Astrocyte (in vitro differentiated cells and primary cell): ENCODE measurements around the gene ARHGAP25. TPM values are rescaled to one million over a fixed set of nuclear protein-coding genes. Genes with fewer than 3 reads are reported as not detected.
A peak's percentile ranks its signal among the peaks of the same experiment; 100 is the strongest.

Experiments used
- DNase-seq: peaks from one replicate; pipeline ENCODE4 v3.0.0-alpha.2; 2010; ENCODE audit warnings: low read depth
- FAIRE-seq: peaks from 2 replicates; lab custom pipeline; 2011; peaks lifted over from hg19 to GRCh38; lab: Jason Lieb, UNC
- H2AFZ ChIP-seq: 2 replicates; pipeline ENCODE4 v1.6.0; 2012; ENCODE audit warnings: low read depth, low read length, inconsistent platforms
- H3K27ac ChIP-seq: 2 replicates; pipeline ENCODE4 v1.5.1; 2011; ENCODE audit warnings: low read depth, low read length, inconsistent platforms
- H3K27me3 ChIP-seq: 2 replicates; pipeline ENCODE4 v1.6.0; 2011; ENCODE audit warnings: low read length, inconsistent platforms; ENCODE audit not compliant: insufficient read depth
- H3K36me3 ChIP-seq: 2 replicates; pipeline ENCODE4 v1.5.1; 2011; ENCODE audit warnings: low read length, inconsistent platforms; ENCODE audit not compliant: insufficient read depth
- H3K4me1 ChIP-seq: 2 replicates; pipeline ENCODE4 v1.5.1; 2011; ENCODE audit warnings: low read length, inconsistent platforms; ENCODE audit not compliant: insufficient read depth
- H3K4me2 ChIP-seq: 2 replicates; pipeline ENCODE4 v1.6.0; 2012; ENCODE audit warnings: low read length, inconsistent platforms
- H3K4me3 ChIP-seq: 2 replicates; pipeline ENCODE4 v1.5.1; 2011; ENCODE audit warnings: low read depth, mild to moderate bottlenecking, low read length, inconsistent platforms; ENCODE audit not compliant: insufficient read depth
- H3K79me2 ChIP-seq: 2 replicates; pipeline ENCODE4 v1.6.0; 2012; ENCODE audit warnings: mild to moderate bottlenecking, low read length, inconsistent platforms; ENCODE audit not compliant: insufficient read depth
- H3K9ac ChIP-seq: 2 replicates; pipeline ENCODE4 v1.6.0; 2012; ENCODE audit warnings: mild to moderate bottlenecking, low read length, inconsistent platforms
- H3K9me3 ChIP-seq: 2 replicates; pipeline ENCODE4 v1.5.1; 2012; ENCODE audit warnings: low read depth, mild to moderate bottlenecking, low read length, inconsistent platforms; ENCODE audit not compliant: insufficient read depth
- H4K20me1 ChIP-seq: 2 replicates; pipeline ENCODE4 v1.6.0; 2012; ENCODE audit warnings: low read length, inconsistent platforms; ENCODE audit not compliant: insufficient read depth
- H3K27ac Mint-ChIP-seq: one replicate; pipeline ENCODE4 v1.8.0; 2021; ENCODE audit warnings: mild to moderate bottlenecking, mixed read lengths; ENCODE audit not compliant: unreplicated experiment
- H3K27me3 Mint-ChIP-seq: one replicate; pipeline ENCODE4 v1.8.0; 2021; ENCODE audit warnings: low read depth, mixed read lengths; ENCODE audit not compliant: unreplicated experiment
- H3K36me3 Mint-ChIP-seq: one replicate; pipeline ENCODE4 v1.8.0; 2021; ENCODE audit warnings: low read depth, mixed read lengths; ENCODE audit not compliant: unreplicated experiment
- H3K4me1 Mint-ChIP-seq: one replicate; pipeline ENCODE4 v1.8.0; 2021; ENCODE audit warnings: low read depth, mixed read lengths; ENCODE audit not compliant: unreplicated experiment
- H3K4me3 Mint-ChIP-seq: one replicate; pipeline ENCODE4 v1.8.0; 2021; ENCODE audit warnings: mild to moderate bottlenecking, moderate library complexity, mixed read lengths; ENCODE audit not compliant: unreplicated experiment
- H3K9me3 Mint-ChIP-seq: one replicate; pipeline ENCODE4 v1.8.0; 2021; ENCODE audit warnings: mild to moderate bottlenecking, mixed read lengths; ENCODE audit not compliant: unreplicated experiment
- EZH2 ChIP-seq: IDR thresholded peaks from 2 replicates; pipeline ENCODE4 v1.6.1; 2012; ENCODE audit warnings: mild to moderate bottlenecking, low read length, inconsistent platforms; ENCODE audit not compliant: insufficient read depth
- total RNA-seq: library from RNA; stranded (reverse); gene quantifications from 2 replicates; pipeline ENCODE4 v1.2.1, GENCODE V29; 2021
- TF ChIP-seq, protein P1 (sequence below): IDR thresholded peaks from 2 replicates; pipeline ENCODE4 v1.5.1; 2011; ENCODE audit warnings: low read depth, mild to moderate bottlenecking, inconsistent platforms, low read length, moderate library complexity; ENCODE audit not compliant: insufficient read depth

Gene ARHGAP25
- total RNA-seq, 1 donor from 2014 or later: 0.30 TPM

DNA sequence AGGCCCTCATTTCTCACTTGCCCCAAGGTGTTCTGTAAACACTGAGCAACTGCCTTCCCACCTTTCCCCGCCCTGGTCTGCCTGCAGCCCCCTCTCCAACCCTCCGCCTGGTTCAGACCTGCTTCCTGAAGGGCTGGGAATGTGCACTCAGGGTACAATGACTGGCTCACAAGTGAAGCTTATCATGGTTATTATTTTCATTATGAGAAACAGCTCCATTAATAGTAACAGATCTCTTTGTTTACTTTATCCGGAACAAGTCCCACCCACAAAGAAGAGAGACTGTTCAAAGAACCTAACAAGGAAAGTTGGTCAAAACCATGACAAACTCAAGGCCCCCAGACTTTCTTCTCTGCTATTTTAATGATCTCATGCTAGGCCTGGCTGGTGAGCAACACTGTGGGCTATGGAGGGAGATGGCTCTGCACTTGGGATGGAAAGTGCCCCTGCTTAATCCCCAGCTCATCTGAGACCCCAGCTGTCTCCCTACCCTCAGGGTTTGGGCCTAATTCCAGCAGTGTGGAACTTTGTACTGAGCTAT is 36.7 kb downstream of the ARHGAP25 start:
- FAIRE-seq: no peak
- no peak overlapping the region for H2AFZ ChIP-seq
- TF ChIP-seq, protein P1, sequence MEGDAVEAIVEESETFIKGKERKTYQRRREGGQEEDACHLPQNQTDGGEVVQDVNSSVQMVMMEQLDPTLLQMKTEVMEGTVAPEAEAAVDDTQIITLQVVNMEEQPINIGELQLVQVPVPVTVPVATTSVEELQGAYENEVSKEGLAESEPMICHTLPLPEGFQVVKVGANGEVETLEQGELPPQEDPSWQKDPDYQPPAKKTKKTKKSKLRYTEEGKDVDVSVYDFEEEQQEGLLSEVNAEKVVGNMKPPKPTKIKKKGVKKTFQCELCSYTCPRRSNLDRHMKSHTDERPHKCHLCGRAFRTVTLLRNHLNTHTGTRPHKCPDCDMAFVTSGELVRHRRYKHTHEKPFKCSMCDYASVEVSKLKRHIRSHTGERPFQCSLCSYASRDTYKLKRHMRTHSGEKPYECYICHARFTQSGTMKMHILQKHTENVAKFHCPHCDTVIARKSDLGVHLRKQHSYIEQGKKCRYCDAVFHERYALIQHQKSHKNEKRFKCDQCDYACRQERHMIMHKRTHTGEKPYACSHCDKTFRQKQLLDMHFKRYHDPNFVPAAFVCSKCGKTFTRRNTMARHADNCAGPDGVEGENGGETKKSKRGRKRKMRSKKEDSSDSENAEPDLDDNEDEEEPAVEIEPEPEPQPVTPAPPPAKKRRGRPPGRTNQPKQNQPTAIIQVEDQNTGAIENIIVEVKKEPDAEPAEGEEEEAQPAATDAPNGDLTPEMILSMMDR: no peak
- no peak for TF ChIP-seq EZH2

DNA sequence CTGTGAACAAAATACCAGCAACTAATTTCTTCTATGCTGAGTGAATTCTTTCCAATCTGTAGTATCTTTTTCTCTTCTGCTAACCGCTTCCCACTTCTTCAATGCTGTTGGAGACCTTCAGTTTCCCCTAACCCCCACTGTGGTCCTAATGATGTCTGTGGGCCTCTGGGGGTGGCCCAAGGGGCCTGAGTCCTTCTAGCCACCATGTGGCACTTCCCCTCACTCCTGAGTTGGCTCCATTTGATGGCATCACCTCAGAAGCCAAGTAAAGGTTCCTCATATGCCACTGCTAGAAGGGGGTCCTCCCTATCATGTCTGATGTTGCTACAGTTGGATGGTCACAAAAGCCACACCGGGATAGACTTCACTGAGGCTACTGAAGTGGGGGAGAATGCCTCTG is 37.5 kb downstream of the ARHGAP25 start:
- no peak for DNase-seq
- Histone ChIP-seq H3K4me1 (peaks cover 25% of the 10 kb centered on the region), H3K9me3 (no peaks in the 10 kb centered on the region), H3K79me2 (no peaks in the 10 kb centered on the region), H3K9ac (no peak overlapping the region), H3K4me2 (no peak overlapping the region), H4K20me1 (no peaks in the 10 kb centered on the region), H3K4me3 (no peak overlapping the region), H2AFZ (no peak overlapping the region), H3K27ac (no peak overlapping the region), H3K36me3 (no peaks in the 10 kb centered on the region), H3K27me3 (no peaks in the 10 kb centered on the region)
- TF ChIP-seq, protein P1: no peak
- TF ChIP-seq EZH2: no peak
- H3K9me3 Mint-ChIP-seq: no peaks in the 10 kb centered on the region
- FAIRE-seq: no peak
- no peak overlapping the region for H3K4me3 Mint-ChIP-seq
- no peak overlapping the region for H3K27ac Mint-ChIP-seq
- no peaks in the 10 kb centered on the region for H3K36me3 Mint-ChIP-seq
- H3K27me3 Mint-ChIP-seq: peaks cover 6% of the 10 kb centered on the region
- peaks cover 21% of the 10 kb centered on the region for H3K4me1 Mint-ChIP-seq

More for the DNA sequence above, 36.7 kb downstream of the ARHGAP25 start:
- Histone ChIP-seq H3K27me3 (no peaks in the 10 kb centered on the region), H3K4me1 (peaks cover 25% of the 10 kb centered on the region), H3K4me3 (no peak overlapping the region), H3K79me2 (no peaks in the 10 kb centered on the region), H3K4me2 (peak overlapping the region; percentile 39), H3K36me3 (no peaks in the 10 kb centered on the region), H4K20me1 (no peaks in the 10 kb centered on the region), H3K9me3 (no peaks in the 10 kb centered on the region), H3K27ac (peak overlapping the region; percentile 34), H3K9ac (no peak overlapping the region)
- H3K4me3 Mint-ChIP-seq: no peak overlapping the region
- H3K4me1 Mint-ChIP-seq: peaks cover 28% of the 10 kb centered on the region
- peaks cover 6% of the 10 kb centered on the region for H3K27me3 Mint-ChIP-seq
- DNase-seq: peak; percentile 60
- H3K9me3 Mint-ChIP-seq: no peaks in the 10 kb centered on the region
- no peak overlapping the region for H3K27ac Mint-ChIP-seq
- H3K36me3 Mint-ChIP-seq: no peaks in the 10 kb centered on the region

DNA sequence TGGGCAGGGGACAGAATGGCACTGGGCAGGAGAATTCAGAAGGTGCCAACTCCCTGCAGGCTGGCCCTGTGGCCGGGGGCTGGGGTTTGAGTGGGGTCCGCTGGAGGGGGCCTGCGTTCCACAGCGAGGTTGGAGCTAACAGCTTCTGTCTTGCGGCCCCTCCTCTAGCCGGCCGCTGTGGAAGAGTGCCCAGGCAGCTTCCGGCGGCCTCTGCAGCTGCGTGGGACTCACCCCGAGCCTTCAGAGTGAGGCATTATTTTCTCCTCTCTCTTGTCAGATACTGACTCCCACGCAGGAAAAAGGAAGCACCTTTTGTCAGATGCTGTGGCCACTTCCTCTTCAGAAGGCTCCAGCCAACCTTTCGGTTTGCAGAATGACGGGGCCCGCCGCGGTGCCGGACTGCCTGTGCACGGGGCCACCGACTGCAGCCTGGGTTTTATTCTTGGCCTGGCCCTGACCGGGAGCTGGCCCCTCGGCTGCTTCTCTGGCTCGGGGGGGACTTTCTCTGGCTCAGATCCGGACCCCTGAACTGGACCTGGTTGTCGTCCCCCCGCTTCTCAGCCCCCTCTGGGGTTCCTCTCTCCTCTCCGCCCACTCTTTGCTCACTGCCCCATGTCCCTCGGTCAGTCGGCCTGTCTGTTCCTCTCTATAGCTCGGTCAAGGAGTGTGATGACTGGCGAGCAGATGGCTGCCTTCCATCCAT is 40.1 kb downstream of the ARHGAP25 start:
- H3K4me1 ChIP-seq: peaks cover 21% of the 10 kb centered on the region
- TF ChIP-seq EZH2: no peak
- TF ChIP-seq, protein P1: no peak
- no peaks in the 10 kb centered on the region for H3K36me3 ChIP-seq
- DNase-seq (no peak), FAIRE-seq (no peak)
- H3K27me3 Mint-ChIP-seq: peaks cover 6% of the 10 kb centered on the region
- H3K27me3 ChIP-seq: no peaks in the 10 kb centered on the region
- H2AFZ ChIP-seq: no peak overlapping the region
- no peaks in the 10 kb centered on the region for H3K79me2 ChIP-seq
- H3K4me1 Mint-ChIP-seq: peaks cover 14% of the 10 kb centered on the region
- no peak overlapping the region for H3K4me2 ChIP-seq
- H3K27ac ChIP-seq: no peak overlapping the region
- no peaks in the 10 kb centered on the region for H4K20me1 ChIP-seq
- H3K4me3 Mint-ChIP-seq: no peak overlapping the region
- H3K4me3 ChIP-seq: no peak overlapping the region
- H3K9ac ChIP-seq: no peak overlapping the region
- H3K9me3 Mint-ChIP-seq: no peaks in the 10 kb centered on the region
- H3K36me3 Mint-ChIP-seq: no peaks in the 10 kb centered on the region
- no peaks in the 10 kb centered on the region for H3K9me3 ChIP-seq
- no peak overlapping the region for H3K27ac Mint-ChIP-seq
